Measurements from ENCODE around the gene GNB1L.
A peak's percentile ranks its signal among the peaks of the same experiment; 100 is the strongest.

Gene GNB1L

GRCh38 chr22:19854778-19855503 is at the start of gene GNB1L, which contains the start of gene RTL10:
Gene GNB1L (minus strand): TSS chr22:19854874. CDS start chr22:19821355, 33,519 bp downstream.
Gene RTL10 (minus strand): TSS chr22:19854874. CDS start chr22:19852261, 2,613 bp downstream.
- peak; percentile 92 to 94 for DNase-seq

GRCh38 chr22:19904174-19904856 is 49.6 kb upstream of the GNB1L start:
- DNase-seq = no peak

- DNase-seq = no peak
Measured at GRCh38 chr22:19903513-19903912, 48.8 kb upstream of the GNB1L start.

GRCh38 chr22:19903031-19903430 is 48.4 kb upstream of the GNB1L start:
- DNase-seq = no peak

GRCh38 chr22:19902245-19902715 is 47.6 kb upstream of the GNB1L start:
- DNase-seq = no peak

- no peak for DNase-seq
Measured at GRCh38 chr22:19901577-19902244, 47.0 kb upstream of the GNB1L start.

GRCh38 chr22:19900707-19901436 is 46.2 kb upstream of the GNB1L start:
- DNase-seq = no peak

- DNase-seq = no peak
Measured at GRCh38 chr22:19898831-19899567, 44.3 kb upstream of the GNB1L start.

GRCh38 chr22:19898145-19898544 is 43.5 kb upstream of the GNB1L start:
- no peak for DNase-seq

GRCh38 chr22:19897726-19898125 is 43.1 kb upstream of the GNB1L start:
- no peak for DNase-seq

GRCh38 chr22:19896665-19897355 is 42.1 kb upstream of the GNB1L start:
- DNase-seq = no peak

- no peak for DNase-seq
Measured at GRCh38 chr22:19895160-19895849, 40.6 kb upstream of the GNB1L start.

GRCh38 chr22:19893363-19893762 is 38.7 kb upstream of the GNB1L start:
- DNase-seq = no peak

GRCh38 chr22:19892925-19893324 is 38.3 kb upstream of the GNB1L start:
- no peak for DNase-seq

GRCh38 chr22:19892257-19892879 is 37.7 kb upstream of the GNB1L start:
- DNase-seq = peak; percentile 34 to 56

GRCh38 chr22:19891317-19892256 is 36.9 kb upstream of the GNB1L start:
- peak; percentile 73 to 77 for DNase-seq

GRCh38 chr22:19890502-19891316 is 36.0 kb upstream of the GNB1L start:
- no peak for DNase-seq

GRCh38 chr22:19889951-19890350 is 35.3 kb upstream of the GNB1L start:
- no peak for DNase-seq
